ENCODE data around the gene LHFPL6.

The LHFPL6 gene

DNA sequence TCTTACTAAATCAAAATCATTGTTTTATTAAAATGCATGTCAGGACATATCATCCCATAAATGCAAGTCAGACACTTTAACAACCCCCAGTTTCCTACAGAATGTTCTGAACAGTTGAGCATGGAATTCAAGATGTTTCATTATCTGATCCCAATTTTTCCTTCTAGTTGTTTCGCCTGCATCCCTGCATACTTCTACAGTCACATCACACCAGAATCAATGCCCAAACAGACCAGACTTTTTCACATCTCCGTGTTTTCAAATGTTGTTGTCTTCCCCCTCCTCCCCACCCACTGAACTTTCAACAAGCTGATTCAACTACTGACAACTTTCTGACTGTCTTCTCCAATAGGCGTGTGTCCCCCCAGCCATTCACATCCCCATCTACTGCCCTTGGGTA lies 48.6 kb downstream of the LHFPL6 start:
- DNase-seq (ENCODE audit: low read depth) = no peak

DNA sequence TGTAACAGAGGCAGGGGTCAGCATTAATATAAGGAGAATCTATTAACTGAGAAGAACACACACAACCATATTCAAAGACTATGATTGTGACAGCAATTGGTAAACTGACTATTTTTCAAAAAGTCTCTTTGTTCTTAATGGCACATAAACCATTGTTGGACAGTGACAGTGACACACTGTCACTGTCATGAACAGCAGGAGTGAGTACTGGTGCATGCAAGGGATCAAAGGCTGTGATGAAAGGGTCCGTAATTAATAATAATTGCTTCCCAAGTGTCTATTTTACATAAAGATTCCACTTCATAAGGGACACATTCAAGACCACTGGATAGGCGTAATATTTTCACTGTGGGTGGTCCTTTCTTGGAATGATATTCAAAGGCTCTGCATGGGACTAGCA lies 50.7 kb downstream of the LHFPL6 start:
- no peak for DNase-seq (ENCODE audit: low read depth)

DNA sequence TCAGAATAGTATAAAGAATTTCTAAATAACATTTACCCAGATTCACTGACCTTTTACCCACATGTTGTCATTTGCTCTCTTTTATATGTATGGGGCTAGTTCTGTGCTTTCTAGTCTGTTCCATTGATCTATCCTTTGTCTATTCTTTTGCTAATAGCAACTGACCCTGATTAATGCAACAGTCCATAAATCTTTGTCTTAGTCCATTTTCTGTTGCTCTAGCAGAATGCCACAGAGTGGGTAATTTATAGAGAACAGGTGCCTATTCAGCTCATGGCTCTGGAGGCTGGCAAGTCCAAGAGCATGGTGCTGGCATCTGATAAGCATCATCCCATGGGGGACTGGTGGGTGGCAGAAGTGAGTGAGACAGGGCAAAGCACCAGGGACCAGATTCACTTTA lies 52.1 kb downstream of the LHFPL6 start:
- no peak for DNase-seq (ENCODE audit: low read depth)

DNA sequence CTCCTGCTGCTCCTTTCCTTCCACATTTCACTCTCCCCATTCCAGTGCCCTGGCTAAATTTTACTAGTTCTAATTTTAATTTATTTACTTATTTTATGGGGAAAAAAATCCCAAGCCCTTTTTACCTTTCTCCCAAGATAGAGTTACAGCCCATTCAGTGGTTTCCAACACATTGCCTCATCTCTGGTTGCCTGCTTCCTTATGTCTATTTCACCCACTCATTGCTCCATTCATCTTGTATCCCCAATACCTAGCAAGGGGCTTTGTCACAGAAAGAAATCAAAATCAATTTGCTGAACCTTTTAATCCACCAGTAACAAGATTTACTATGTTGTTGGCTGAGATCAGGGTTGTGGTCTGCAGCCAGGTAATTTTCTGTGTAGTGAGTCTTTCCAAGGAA lies 55.9 kb downstream of the LHFPL6 start:
- no peak for DNase-seq (ENCODE audit: low read depth)

DNA sequence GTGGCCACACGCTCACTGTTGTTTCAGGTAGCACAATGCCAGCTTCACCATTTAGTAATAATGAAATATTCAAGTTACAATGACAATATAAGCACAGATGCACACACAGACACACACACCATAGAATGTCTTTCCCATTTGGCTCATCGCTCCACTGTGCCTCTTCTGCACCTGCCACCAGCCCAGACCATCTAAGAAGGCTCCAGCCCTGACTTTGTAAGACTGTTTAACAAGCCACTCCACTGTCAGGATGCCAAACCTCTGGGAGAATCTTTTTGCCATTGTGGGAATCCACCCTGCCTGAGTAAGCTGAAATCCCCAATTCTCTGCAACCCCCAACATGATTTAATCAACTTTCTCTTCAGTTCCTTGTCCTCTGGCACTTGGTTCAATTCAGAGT lies 60.6 kb downstream of the LHFPL6 start:
- no peak for DNase-seq (ENCODE audit: low read depth)

DNA sequence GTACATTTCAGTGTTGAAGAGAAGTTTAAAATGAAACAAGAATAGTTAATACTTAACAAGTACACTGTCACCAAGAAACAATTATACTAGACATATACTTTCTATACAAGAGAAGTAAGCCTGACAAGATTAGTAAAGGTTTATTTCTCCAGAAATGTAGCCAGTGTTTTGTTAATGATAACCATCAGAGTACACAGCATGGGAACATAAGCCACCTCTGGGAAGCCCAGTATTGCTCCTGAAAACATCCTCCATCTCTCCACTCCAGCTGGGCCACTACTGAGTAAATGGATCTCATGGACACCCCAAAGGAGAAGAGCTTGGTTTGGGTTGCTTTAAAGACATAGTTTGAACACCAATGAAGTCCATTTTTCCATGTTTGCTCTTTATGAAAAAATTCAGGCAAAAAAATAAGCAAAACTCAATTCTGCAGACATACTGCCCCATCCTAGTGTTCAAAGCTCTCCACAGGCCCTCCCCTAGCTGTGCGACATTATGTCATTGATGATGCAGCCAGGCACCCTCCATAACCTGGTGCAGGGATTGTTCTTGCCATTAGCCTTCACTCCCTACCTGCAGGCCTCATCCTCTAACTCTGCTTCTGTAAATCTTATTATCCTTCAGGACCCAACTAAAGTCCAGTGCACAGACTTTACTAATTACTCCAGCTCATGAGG lies 61.9 kb downstream of the LHFPL6 start:
- DNase-seq (ENCODE audit: low read depth) = no peak

DNA sequence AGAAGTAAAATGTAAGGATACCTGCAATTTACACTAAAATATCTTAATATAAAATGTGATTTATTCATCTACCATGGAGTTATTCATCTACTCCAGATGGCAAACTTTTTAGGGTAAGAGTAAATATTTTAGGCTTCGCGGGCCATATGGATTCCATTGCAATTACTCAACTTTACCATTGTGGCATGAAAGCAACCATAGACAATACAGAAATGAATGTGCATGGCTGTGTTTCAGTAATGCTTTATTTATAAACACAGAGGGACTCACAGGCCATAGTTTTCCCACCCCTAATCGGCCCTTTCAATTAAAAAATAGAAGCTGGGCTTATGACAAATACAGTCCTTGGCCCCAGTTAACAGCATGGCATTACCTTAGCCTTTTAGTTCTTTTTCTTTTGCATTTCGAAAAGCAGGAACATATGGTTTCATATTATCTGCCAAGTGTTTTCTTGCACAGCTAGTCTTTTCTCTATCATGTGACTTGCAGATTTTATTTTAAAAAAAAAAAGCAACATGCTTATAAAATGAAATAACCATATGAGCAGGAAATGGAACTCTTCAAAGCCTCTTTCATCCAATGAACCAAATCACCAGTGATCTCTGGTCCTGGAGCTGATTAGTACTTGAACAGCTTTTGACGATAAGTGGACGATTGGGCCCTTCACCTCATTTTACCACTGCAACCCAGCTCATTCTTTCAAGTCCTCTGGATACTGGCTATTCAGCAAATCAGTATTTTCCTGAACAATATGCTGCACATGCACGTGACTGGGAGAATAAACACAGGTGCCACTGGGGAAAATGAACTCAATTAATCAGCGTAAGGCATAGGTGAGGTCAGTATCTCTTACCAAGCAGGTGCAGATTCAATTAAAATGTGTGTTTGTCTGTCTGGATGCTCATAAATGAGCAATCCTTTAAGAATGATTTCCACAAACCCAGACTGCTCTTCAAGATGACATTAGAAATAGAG lies 63.9 kb downstream of the LHFPL6 start:
- DNase-seq (ENCODE audit: low read depth) = no peak

DNA sequence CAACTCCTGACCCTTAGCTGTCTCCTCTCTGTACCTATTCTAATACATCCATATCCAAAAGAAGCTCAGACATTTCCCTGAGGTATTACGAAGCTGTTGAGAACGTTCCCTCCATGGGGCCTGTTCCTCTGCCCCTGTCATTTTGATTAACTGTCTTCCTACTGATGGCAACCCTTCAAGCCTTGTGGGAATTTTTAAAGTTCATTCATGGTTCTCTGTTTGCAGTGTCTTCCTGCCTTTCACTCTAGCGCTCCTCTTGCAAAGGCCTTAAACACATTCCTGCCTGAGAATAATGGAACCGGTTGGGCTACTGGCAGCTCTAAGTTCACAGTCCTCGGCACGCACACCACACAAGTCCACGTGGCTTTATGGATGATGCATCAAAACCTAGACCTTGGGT lies 66.1 kb downstream of the LHFPL6 start:
- no peak for DNase-seq (ENCODE audit: low read depth)

DNA sequence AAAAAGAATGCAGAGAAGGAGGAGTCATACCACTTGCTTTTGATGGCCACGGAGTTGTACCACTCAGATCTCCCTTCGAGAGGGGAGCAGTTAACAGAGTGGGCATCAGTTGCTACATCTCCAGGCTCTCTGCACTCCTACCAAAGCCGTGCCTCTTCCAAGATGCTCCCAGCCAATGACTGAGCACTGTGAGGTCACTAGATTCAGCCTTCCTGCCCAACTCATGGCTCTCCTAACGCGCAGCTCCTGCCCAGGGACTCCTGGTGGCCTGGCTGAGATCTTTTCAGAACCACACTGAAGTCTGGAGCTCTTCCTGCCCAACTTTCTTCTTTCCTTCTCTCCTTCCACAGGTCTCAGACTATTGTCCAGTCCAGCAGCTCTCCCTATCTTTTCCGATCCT lies 66.7 kb downstream of the LHFPL6 start:
- DNase-seq (ENCODE audit: low read depth) = no peak

DNA sequence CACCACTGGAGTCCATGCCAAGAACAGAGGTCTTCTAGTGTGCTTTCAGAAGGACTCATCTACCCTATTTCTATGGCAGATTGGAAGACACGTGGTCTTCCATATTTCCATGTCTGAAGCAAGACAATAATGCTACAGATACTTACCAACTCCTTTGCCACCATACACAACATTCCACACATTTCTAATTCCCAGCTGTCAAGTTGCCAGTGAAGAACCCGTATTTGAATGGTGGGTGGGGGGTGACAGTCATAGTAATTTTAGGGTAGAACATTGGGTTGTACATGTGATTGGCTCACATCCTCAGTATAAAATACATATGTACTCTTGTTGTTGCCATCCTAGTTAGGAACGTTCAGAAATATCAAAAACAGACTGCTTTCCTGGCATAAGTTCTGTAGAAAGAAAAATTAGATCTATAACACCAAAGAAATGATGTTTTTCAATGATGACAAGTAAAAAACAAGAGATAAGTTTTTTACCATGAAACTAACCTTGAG lies 69.3 kb downstream of the LHFPL6 start:
- no peak for DNase-seq (ENCODE audit: low read depth)

DNA sequence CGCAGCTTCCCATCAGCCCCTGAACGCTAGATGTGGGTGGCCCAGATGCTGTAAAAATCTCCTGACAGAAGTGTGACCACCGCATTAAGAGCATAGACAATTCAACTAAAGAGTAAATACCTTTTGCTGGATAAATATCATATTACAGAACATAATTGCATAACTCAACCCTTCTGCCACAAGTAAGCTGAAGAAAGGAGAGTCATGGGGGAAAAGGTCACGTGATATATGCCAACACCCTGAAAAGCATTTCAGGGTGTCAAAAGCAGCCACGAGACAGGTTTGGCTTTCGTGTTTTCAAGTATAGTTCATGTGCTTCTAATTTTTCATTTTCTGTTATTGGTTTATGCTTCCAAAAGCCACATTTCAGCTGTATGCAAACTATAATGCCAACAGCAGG lies 71.3 kb downstream of the LHFPL6 start:
- DNase-seq (ENCODE audit: low read depth) = no peak

DNA sequence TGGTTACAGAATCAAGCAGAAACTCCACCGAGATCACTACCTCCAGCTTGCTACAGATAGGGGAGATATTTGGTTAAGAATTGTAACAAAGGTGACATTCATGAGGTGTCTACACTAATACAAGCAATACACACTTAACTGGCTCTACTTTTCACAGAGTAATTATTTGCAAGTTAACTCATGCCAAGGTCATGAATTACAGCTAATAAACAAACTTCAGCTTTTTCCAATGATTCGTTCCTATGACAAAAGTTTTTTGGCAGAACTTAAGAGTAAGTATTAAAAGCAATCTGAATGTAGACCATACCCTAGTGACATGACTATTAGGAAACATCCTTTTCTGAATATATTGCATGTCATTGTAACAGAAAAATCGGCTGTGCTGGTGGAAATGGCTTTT lies 72.1 kb downstream of the LHFPL6 start:
- no peak for DNase-seq (ENCODE audit: low read depth)

DNA sequence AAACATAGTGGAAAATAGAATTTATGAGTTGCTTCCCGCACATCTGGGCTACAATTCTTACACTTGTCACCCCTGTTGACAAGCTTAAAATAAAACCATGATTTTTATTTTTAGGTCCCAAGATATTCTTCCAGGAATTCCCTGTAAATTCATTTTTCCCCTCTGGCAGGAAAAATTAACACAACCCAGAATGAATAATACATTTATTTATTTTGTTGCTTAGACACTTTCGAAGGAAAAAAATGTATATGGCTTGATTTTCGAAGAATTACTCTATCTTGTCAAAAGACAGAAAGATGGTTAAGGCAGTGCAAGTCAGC lies 74.4 kb downstream of the LHFPL6 start:
- no peak for DNase-seq (ENCODE audit: low read depth)

DNA sequence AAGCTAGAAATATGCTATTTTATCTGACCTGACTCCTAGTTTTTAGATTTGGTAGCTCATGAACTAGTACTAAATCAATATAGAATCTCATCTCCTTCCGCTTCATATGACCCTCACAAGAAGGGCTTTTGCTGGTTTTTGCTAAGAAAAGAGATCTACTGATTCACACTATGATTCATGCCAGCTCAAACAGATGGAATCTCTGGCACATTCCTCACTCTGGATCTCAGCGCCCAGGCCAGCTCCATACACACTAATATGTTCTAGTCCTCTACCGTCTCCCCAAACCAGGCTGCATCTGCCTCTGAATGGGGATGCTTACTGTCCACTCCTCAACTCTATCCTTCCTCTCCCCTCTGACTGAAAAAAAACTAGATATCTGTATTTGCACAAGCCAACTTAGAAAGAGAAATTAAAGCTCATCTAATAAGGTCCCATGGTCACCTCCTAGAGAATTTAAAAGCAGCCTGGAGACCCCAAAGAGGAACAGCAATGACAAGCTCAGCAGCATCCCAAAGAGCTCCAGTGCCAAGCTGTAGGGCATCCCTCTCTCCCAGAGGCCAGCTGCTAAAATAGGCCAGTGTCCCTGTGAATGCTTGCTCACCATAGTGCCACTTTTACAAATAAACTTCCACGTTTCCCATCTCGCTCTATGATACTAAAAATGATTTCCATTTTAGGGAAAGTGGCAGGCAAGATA lies 74.9 kb downstream of the LHFPL6 start:
- DNase-seq (ENCODE audit: low read depth) = no peak

DNA sequence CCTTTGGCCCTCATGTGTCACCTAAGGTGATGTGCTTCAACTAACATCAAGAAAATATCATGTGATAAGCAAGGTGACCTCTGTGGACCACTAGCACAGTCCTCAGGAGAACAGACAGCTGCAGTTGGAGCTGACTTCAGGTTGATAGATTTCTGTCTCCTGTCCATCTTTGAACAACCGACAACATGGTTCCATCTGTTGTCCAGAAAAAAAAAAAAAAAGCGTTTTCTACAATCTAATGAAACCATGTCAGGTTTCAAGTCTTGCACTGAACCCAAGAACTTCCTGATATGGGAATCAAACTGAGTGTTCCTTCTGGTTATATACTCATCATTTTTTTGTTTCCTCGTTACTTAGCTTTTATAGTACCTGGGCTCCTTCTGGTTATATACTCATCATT lies 75.7 kb downstream of the LHFPL6 start:
- DNase-seq (ENCODE audit: low read depth) = no peak

DNA sequence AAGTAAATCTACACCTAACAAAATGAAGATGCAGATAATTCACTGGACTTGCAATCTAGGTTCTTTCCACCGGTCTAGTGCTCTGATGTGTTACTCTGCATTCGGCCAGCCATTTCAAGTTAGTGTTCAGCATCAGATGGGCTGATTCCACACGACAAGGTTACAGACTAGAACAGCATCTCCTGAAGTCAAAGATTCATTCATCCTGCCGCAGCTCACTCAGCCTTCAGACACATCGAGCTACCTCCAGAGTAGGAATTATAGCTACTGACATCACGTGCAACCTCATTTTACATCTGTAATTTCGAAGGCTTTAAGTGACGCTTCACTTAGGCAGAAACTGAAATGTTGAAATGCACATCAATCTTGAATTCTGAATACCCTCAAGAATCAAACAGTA lies 76.5 kb downstream of the LHFPL6 start:
- no peak for DNase-seq (ENCODE audit: low read depth)

DNA sequence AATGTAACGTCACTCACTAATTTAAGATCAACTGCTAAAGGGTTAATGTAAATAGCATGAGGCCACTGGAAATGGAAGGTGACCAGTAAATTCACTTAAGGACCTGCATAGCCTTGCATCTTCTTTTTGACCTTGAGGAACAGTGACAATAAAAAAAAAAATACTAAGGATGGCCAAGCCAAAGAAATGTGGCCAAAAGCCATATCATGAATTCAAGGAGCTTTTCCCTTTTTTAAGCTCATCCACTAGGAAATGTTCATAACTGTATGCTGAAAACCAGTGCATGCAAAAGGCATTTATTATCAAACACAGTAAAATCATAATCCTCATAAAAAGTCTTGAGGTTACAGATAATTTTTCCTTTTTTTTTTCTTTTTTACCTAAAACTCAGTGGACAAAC lies 77.5 kb downstream of the LHFPL6 start:
- no peak for DNase-seq (ENCODE audit: low read depth)

DNA sequence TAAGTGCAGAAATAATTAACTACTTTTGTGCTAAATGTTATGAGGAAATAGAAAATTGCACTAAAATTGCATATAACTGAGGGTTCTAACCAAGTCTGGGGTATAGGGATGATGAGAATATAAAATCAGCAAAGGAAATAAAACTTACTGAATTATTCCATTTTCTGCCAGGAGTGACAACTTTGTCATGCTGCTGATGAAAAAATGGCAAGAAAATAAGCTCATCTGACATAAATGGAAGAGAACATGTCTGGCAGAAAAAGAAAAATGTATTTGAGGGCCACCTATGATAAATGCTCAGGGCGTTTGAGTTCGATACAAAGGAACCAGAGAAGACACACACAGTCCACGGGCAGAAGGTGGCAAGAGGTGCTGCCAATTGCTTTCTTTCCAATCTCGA lies 78.2 kb downstream of the LHFPL6 start:
- no peak for DNase-seq (ENCODE audit: low read depth)

DNA sequence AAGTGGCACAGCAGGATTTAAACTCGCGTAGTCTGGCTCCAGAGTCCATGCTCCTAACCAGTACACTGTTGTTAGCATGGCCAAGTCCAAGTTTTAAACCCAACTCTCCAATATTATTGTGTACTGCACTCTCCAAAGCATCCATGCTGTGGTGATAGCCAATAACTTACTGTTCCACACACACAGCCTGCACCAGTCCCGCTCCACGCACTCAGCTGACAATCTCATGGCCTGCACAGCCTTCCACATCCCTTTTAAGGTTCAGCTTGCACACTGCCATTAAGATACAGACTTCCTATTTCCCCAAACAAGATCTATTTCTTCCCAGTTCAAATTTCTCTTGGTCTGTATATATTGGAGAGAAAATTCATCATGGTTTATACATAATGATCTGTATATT lies 80.7 kb downstream of the LHFPL6 start:
- DNase-seq (ENCODE audit: low read depth) = no peak

DNA sequence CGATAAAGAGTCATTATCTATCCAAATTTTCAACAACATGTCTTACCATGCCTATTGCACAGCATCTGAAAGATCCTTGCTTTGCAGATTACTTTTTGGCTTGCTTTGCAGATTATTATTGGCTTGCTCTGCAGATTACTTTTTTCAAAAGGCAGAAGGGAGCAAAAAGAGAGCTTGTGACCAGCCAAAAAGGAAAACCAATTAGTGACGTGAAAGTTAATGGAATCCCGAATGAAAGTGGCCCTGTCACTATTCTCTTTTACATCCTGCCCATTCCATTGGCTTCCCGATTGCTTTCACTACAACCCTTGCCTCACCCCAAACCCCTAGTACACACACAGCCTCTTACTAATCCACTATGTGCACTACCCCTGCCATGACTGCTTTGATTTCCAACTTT lies 81.3 kb downstream of the LHFPL6 start:
- no peak for DNase-seq (ENCODE audit: low read depth)

DNA sequence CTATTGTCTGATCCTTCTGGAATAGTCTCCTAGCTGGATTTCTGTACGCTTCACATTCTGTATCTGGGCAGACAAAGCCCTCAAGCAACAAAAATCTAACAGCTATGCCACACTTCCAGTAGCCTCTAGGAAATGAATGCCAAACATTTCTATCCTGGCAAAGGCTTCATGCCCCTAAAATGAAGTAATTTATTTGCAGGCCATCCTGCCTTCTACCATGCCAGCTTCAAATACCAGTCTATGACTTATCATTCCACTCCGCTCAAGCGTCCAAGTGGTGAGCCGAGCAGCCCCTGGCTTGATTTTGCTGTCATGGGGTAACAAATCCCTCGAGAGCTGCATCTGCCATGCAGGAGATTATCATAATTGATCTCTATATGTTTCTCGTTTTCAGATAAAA lies 86.9 kb downstream of the LHFPL6 start:
- DNase-seq (ENCODE audit: low read depth) = no peak

DNA sequence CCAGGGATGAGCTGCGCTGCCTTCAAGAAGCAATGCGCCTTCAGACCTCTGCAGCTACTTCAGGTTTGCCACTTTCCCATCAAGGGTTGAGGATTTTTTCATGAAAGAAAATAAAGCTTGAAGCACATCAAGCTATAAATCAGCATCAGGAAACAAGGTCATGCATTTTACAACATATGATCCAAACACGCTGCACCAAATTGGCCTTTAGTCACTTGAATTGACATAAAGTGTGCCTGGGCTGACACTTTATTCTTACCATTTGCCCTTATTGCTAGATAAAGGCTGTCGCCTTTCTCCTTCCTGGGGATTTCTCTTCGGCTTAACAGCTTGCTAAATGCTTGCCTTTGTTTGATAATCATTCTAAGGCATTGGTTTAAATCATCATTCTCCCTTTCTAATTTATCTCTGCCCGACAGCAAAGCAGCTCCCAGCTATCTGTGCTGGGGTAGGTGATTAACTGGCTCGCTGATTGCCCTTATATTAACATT lies 87.7 kb downstream of the LHFPL6 start:
- no peak for DNase-seq (ENCODE audit: low read depth)

DNA sequence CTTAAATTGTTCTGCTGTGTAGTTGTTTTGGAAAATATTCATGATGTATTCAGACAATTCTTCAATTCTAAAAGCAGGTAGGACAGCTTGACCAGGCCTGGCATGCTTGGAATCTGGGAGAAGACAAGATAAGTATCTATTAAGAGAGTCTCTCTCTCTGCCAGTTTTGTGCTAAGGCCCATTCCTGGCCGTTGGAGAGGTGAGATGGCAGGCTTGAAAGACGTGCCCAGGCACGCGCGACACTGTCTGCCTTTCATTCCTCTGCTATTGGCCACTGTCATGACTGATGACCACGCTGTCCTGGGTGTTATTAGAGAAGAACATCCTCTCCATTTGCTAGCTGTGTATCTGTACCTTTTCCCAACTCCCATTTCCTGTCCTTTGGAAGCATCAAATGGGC lies 90.3 kb downstream of the LHFPL6 start:
- DNase-seq (ENCODE audit: low read depth) = no peak
